Astrocyte (in vitro differentiated cells and primary cell): ENCODE results near the gene CREM. TPM values are rescaled to one million over a fixed set of nuclear protein-coding genes. Genes with fewer than 3 reads are reported as not detected.

Experiments used
- DNase-seq: peaks from one replicate; pipeline ENCODE4 v3.0.0-alpha.2; 2010; ENCODE audit warnings: low read depth
- FAIRE-seq: peaks from 2 replicates; lab custom pipeline; 2011; peaks lifted over from hg19 to GRCh38; lab: Jason Lieb, UNC
- H2AFZ ChIP-seq: 2 replicates; pipeline ENCODE4 v1.6.0; 2012; ENCODE audit warnings: low read depth, low read length, inconsistent platforms
- H3K27ac ChIP-seq: 2 replicates; pipeline ENCODE4 v1.5.1; 2011; ENCODE audit warnings: low read depth, low read length, inconsistent platforms
- H3K27me3 ChIP-seq: 2 replicates; pipeline ENCODE4 v1.6.0; 2011; ENCODE audit warnings: low read length, inconsistent platforms; ENCODE audit not compliant: insufficient read depth
- H3K36me3 ChIP-seq: 2 replicates; pipeline ENCODE4 v1.5.1; 2011; ENCODE audit warnings: low read length, inconsistent platforms; ENCODE audit not compliant: insufficient read depth
- H3K4me1 ChIP-seq: 2 replicates; pipeline ENCODE4 v1.5.1; 2011; ENCODE audit warnings: low read length, inconsistent platforms; ENCODE audit not compliant: insufficient read depth
- H3K4me2 ChIP-seq: 2 replicates; pipeline ENCODE4 v1.6.0; 2012; ENCODE audit warnings: low read length, inconsistent platforms
- H3K4me3 ChIP-seq: 2 replicates; pipeline ENCODE4 v1.5.1; 2011; ENCODE audit warnings: low read depth, mild to moderate bottlenecking, low read length, inconsistent platforms; ENCODE audit not compliant: insufficient read depth
- H3K79me2 ChIP-seq: 2 replicates; pipeline ENCODE4 v1.6.0; 2012; ENCODE audit warnings: mild to moderate bottlenecking, low read length, inconsistent platforms; ENCODE audit not compliant: insufficient read depth
- H3K9ac ChIP-seq: 2 replicates; pipeline ENCODE4 v1.6.0; 2012; ENCODE audit warnings: mild to moderate bottlenecking, low read length, inconsistent platforms
- H3K9me3 ChIP-seq: 2 replicates; pipeline ENCODE4 v1.5.1; 2012; ENCODE audit warnings: low read depth, mild to moderate bottlenecking, low read length, inconsistent platforms; ENCODE audit not compliant: insufficient read depth
- H4K20me1 ChIP-seq: 2 replicates; pipeline ENCODE4 v1.6.0; 2012; ENCODE audit warnings: low read length, inconsistent platforms; ENCODE audit not compliant: insufficient read depth
- H3K27ac Mint-ChIP-seq: one replicate; pipeline ENCODE4 v1.8.0; 2021; ENCODE audit warnings: mild to moderate bottlenecking, mixed read lengths; ENCODE audit not compliant: unreplicated experiment
- H3K27me3 Mint-ChIP-seq: one replicate; pipeline ENCODE4 v1.8.0; 2021; ENCODE audit warnings: low read depth, mixed read lengths; ENCODE audit not compliant: unreplicated experiment
- H3K36me3 Mint-ChIP-seq: one replicate; pipeline ENCODE4 v1.8.0; 2021; ENCODE audit warnings: low read depth, mixed read lengths; ENCODE audit not compliant: unreplicated experiment
- H3K4me1 Mint-ChIP-seq: one replicate; pipeline ENCODE4 v1.8.0; 2021; ENCODE audit warnings: low read depth, mixed read lengths; ENCODE audit not compliant: unreplicated experiment
- H3K4me3 Mint-ChIP-seq: one replicate; pipeline ENCODE4 v1.8.0; 2021; ENCODE audit warnings: mild to moderate bottlenecking, moderate library complexity, mixed read lengths; ENCODE audit not compliant: unreplicated experiment
- H3K9me3 Mint-ChIP-seq: one replicate; pipeline ENCODE4 v1.8.0; 2021; ENCODE audit warnings: mild to moderate bottlenecking, mixed read lengths; ENCODE audit not compliant: unreplicated experiment
- CTCF ChIP-seq: IDR thresholded peaks from 2 replicates; pipeline ENCODE4 v1.5.1; 2011; ENCODE audit warnings: low read depth, mild to moderate bottlenecking, inconsistent platforms, low read length, moderate library complexity; ENCODE audit not compliant: insufficient read depth
- EZH2 ChIP-seq: IDR thresholded peaks from 2 replicates; pipeline ENCODE4 v1.6.1; 2012; ENCODE audit warnings: mild to moderate bottlenecking, low read length, inconsistent platforms; ENCODE audit not compliant: insufficient read depth
- total RNA-seq: library from RNA; stranded (reverse); gene quantifications from 2 replicates; pipeline ENCODE4 v1.2.1, GENCODE V29; 2021

CREM gene
- total RNA-seq, 1 donor from 2014 or later: 38.3 TPM

DNA sequence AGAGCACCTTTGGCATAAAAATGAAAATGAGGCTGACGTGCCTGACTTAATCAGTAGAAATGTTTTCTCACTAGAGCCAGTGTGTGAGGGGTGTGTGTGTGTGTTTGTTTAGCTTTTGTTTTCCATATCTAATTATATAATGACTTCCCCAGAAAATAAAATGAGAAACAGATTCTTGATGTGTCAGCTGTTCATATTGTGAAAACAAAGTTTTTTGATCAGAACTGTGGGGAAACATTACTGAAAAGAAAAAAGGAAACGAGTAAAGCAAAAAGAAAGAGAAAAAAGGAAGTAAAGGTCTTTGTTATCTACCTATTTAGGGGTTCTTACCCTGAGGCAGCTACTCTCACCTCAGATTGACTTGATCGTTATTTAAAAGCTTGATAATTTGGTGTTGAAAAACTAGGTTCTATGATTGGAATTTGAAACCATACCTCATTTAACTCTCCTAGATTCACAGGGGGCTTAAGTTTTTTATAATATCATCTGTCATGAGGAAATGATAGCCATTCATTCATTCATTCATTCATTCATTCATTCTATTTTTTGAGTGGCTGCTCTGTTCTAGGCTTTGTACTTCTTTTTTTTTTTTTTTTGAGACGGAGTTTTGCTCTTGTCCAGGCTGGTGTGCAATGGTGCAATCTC, 58.0 kb downstream of the CREM start:
- no peaks in the 10 kb centered on the region for H3K9me3 ChIP-seq
- H3K27ac Mint-ChIP-seq: no peak overlapping the region
- H3K36me3 ChIP-seq: no peaks in the 10 kb centered on the region
- H3K27me3 ChIP-seq: no peaks in the 10 kb centered on the region
- no peak overlapping the region for H3K27ac ChIP-seq
- no peaks in the 10 kb centered on the region for H3K4me1 ChIP-seq
- no peaks in the 10 kb centered on the region for H3K27me3 Mint-ChIP-seq
- TF ChIP-seq CTCF: no peak
- no peak for TF ChIP-seq EZH2
- no peaks in the 10 kb centered on the region for H3K36me3 Mint-ChIP-seq
- no peak overlapping the region for H2AFZ ChIP-seq
- H4K20me1 ChIP-seq: no peaks in the 10 kb centered on the region
- no peak overlapping the region for H3K4me2 ChIP-seq
- H3K4me3 ChIP-seq: no peak overlapping the region
- FAIRE-seq: no peak
- no peak for DNase-seq
- no peaks in the 10 kb centered on the region for H3K4me1 Mint-ChIP-seq
- H3K9ac ChIP-seq: no peak overlapping the region
- no peaks in the 10 kb centered on the region for H3K79me2 ChIP-seq
- no peaks in the 10 kb centered on the region for H3K9me3 Mint-ChIP-seq
- no peak overlapping the region for H3K4me3 Mint-ChIP-seq

DNA sequence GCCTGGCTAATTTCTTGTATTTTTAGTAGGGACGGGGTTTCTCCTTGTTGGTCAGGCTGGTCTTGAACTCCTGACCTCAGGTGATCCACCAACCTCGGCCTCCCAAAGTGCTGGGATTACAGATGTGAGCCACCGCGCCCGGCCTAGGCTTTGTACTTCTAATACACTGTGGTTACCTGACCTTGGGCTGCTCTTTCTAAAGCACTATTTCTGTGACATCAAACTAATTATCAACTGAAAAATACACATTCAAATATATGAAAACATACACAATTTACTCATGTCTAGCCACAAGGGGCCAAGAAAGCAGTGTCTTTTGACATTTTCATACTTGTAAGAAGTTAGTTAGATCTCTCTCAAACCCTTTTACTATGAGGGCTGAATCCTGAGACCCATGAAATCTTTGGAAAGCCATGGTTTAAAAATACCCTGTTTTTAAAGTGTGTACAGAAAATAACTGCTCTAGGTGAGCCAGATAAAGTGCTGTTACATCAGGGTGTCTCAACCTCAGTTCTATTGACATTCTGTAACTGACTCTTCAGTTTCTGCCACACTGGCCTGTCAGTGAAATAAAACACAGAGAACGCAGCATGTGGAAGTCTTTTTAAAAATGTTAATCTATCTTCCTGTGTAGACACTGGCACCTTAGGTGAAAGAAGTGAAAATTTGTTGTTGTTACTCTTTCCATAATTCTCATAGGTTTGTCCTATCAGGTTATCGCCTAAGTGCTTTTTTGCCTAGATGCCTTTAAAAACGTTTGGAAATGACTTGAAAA, 58.8 kb downstream of the CREM start:
- Mint-ChIP-seq H3K9me3 (no peaks in the 10 kb centered on the region), H3K4me1 (no peaks in the 10 kb centered on the region), H3K27me3 (no peaks in the 10 kb centered on the region), H3K27ac (no peak overlapping the region), H3K36me3 (no peaks in the 10 kb centered on the region), H3K4me3 (no peak overlapping the region)
- H3K4me2 ChIP-seq: no peak overlapping the region
- H4K20me1 ChIP-seq: no peaks in the 10 kb centered on the region
- DNase-seq (no peak), FAIRE-seq (no peak)
- no peak overlapping the region for H3K4me3 ChIP-seq
- TF ChIP-seq EZH2: no peak
- H3K36me3 ChIP-seq: no peaks in the 10 kb centered on the region
- no peaks in the 10 kb centered on the region for H3K79me2 ChIP-seq
- no peaks in the 10 kb centered on the region for H3K9me3 ChIP-seq
- no peak overlapping the region for H3K9ac ChIP-seq
- no peaks in the 10 kb centered on the region for H3K27me3 ChIP-seq
- H2AFZ ChIP-seq: no peak overlapping the region
- no peak overlapping the region for H3K27ac ChIP-seq
- H3K4me1 ChIP-seq: no peaks in the 10 kb centered on the region

DNA sequence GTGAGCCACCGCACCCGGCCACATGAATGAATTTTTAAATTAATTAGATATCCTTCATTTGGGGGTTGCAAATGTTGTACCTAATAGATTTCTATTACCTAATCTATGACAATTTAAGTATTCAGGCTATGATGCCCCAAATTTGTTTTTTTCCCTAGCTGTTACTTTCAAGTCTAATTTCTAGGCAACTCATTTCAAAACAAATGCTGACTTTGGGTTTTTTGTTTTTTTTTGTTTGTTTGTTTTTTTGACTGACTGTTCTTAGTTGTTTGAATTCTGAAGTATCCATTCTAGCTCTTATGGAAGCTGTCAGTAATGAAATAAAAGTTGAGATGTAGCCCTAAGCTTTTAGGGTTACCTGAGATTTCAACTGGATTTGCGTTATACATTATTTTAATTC, 62.3 kb downstream of the CREM start:
- Mint-ChIP-seq H3K9me3 (no peaks in the 10 kb centered on the region), H3K36me3 (no peaks in the 10 kb centered on the region), H3K27me3 (no peaks in the 10 kb centered on the region), H3K4me3 (no peak overlapping the region), H3K27ac (no peak overlapping the region), H3K4me1 (peaks cover 13% of the 10 kb centered on the region)
- Histone ChIP-seq H4K20me1 (no peaks in the 10 kb centered on the region), H3K4me1 (peaks cover 5% of the 10 kb centered on the region), H3K79me2 (no peaks in the 10 kb centered on the region), H3K27me3 (no peaks in the 10 kb centered on the region), H3K27ac (no peak overlapping the region), H2AFZ (no peak overlapping the region), H3K9ac (no peak overlapping the region), H3K9me3 (no peaks in the 10 kb centered on the region), H3K4me2 (no peak overlapping the region), H3K4me3 (no peak overlapping the region), H3K36me3 (no peaks in the 10 kb centered on the region)
- FAIRE-seq (no peak), DNase-seq (no peak)
- no peak for TF ChIP-seq EZH2
- TF ChIP-seq CTCF: no peak
